Endothelial cell of umbilical vein (primary cell): ENCODE measurements around the gene CYSLTR2. TPM values are rescaled to one million over a fixed set of nuclear protein-coding genes. Genes with fewer than 3 reads are reported as not detected.

Experiments used
- BruUV-seq: library from RNA; stranded (reverse); fragments of 400-500 nt; replicated peaks from 2 replicates; lab custom pipeline; 2021; lab: Mats Ljungman, UMichigan
- CTCF ChIA-PET: fragments of 300-600, 350-600 bp; sonication (Branson Sonifier 250); formaldehyde crosslinking; loops from one replicate; lab custom pipeline; 2021; ENCODE audit warnings: antibody characterized with exemption, inconsistent platforms; lab: Charles Lee
- POLR2A ChIA-PET: fragments of 300-600, 350-600 bp; sonication (Branson Sonifier 250); formaldehyde crosslinking; loops from one replicate; lab custom pipeline; 2021; ENCODE audit warnings: antibody characterized with exemption, inconsistent platforms; lab: Charles Lee
- DNase-seq: peaks from one replicate; pipeline ENCODE4 v3.0.0-alpha.2; 2011; ENCODE audit warnings: low read depth, low spot score
- FAIRE-seq: peaks from 2 replicates; lab custom pipeline; 2011; peaks lifted over from hg19 to GRCh38; lab: Jason Lieb, UNC
- H2AFZ ChIP-seq: 2 replicates; pipeline ENCODE4 v1.6.0; 2012; ENCODE audit warnings: low read depth, low read length, control low read depth, inconsistent platforms
- H3K27ac ChIP-seq: 2 replicates; pipeline ENCODE4 v1.5.1; 2011; ENCODE audit warnings: low read depth, mild to moderate bottlenecking, control low read depth, low read length, moderate library complexity; ENCODE audit not compliant: insufficient read depth
- H3K27me3 ChIP-seq, 2 experiments: 2 replicates each; pipeline versions ENCODE4 v1.6.0 to v1.6.1; 2011; ENCODE audit warnings: low read length in 2 of 2, mixed read lengths in 1 of 2; ENCODE audit not compliant: control insufficient read depth in 2 of 2, insufficient read depth in 2 of 2
- H3K36me3 ChIP-seq, 2 experiments: 2 replicates in 1 of 2; 3 replicates in 1 of 2; pipeline ENCODE4 v1.5.1; 2011; ENCODE audit warnings: low read length in 2 of 2, mild to moderate bottlenecking in 1 of 2, moderate library complexity in 1 of 2; ENCODE audit not compliant: control insufficient read depth in 2 of 2, insufficient read depth in 2 of 2; ENCODE audit errors: extremely low read depth in 1 of 2
- H3K4me1 ChIP-seq: 3 replicates; pipeline ENCODE4 v1.5.1; 2011; ENCODE audit warnings: mild to moderate bottlenecking, low read length; ENCODE audit not compliant: control insufficient read depth, insufficient read depth; ENCODE audit errors: extremely low read depth
- H3K4me2 ChIP-seq: 2 replicates; pipeline ENCODE4 v1.6.1; 2011; ENCODE audit warnings: low read length, control low read depth, mixed read lengths; ENCODE audit not compliant: insufficient read depth
- H3K4me3 ChIP-seq, 3 experiments: fragments of 200-600 bp in 1 of 3; sonication (generic), shearing (Covaris generic) in 1 of 3; replicated peaks in 1 of 3; 2 replicates each; pipeline ENCODE4 v1.5.1; 2011 to 2016; ENCODE audit warnings: control low read depth in 3 of 3, low read length in 3 of 3, mild to moderate bottlenecking in 2 of 3, inconsistent platforms in 1 of 3, low read depth in 1 of 3, moderate library complexity in 1 of 3; ENCODE audit not compliant: insufficient read depth in 1 of 3
- H3K79me2 ChIP-seq: 2 replicates; pipeline ENCODE4 v1.6.0; 2012; ENCODE audit warnings: low read length, inconsistent platforms; ENCODE audit not compliant: control insufficient read depth, insufficient read depth
- H3K9ac ChIP-seq: replicated peaks from 2 replicates; pipeline ENCODE3; 2011; ENCODE audit warnings: low read length, control low read depth; ENCODE audit not compliant: insufficient read depth; ENCODE audit errors: extremely low read depth
- H3K9me1 ChIP-seq: replicated peaks from 3 replicates; pipeline ENCODE4 v1.6.0; 2011; ENCODE audit warnings: mild to moderate bottlenecking, low read length; ENCODE audit not compliant: control insufficient read depth, insufficient read depth; ENCODE audit errors: extremely low read depth
- H3K9me3 ChIP-seq: replicated peaks from 2 replicates; pipeline ENCODE4 v1.5.1; 2012; ENCODE audit warnings: low read length, inconsistent platforms; ENCODE audit not compliant: control insufficient read depth, insufficient read depth
- H4K20me1 ChIP-seq: replicated peaks from 2 replicates; pipeline ENCODE3; 2011; ENCODE audit warnings: mild to moderate bottlenecking, low read length; ENCODE audit not compliant: control insufficient read depth, insufficient read depth; ENCODE audit errors: extremely low read depth
- CTCF ChIP-seq, 2 donors: IDR thresholded peaks; 1 replicate in 1 of 2; 2 replicates in 1 of 2; pipeline ENCODE4 v1.5.1; 2011; ENCODE audit warnings: low read length in 2 of 2, mild to moderate bottlenecking in 2 of 2, moderate library complexity in 2 of 2, control low read depth in 1 of 2, inconsistent platforms in 1 of 2, low read depth in 1 of 2; ENCODE audit not compliant: insufficient read depth in 1 of 2; ENCODE audit errors: extremely low read depth in 1 of 2
- EZH2 ChIP-seq: IDR thresholded peaks from 2 replicates; pipeline ENCODE4 v1.6.1; 2012; ENCODE audit warnings: borderline replicate concordance, low read depth, mild to moderate bottlenecking, moderate library complexity, low read length, inconsistent platforms; ENCODE audit not compliant: severe bottlenecking
- FOS ChIP-seq: IDR thresholded peaks from 2 replicates; pipeline ENCODE4 v1.6.1; 2011; ENCODE audit warnings: mild to moderate bottlenecking, low read length, moderate library complexity, borderline replicate concordance; ENCODE audit not compliant: insufficient read depth
- GATA2 ChIP-seq: IDR thresholded peaks from 2 replicates; pipeline ENCODE4 v1.7.0; 2011; ENCODE audit warnings: low read depth, mild to moderate bottlenecking, moderate library complexity, mixed read lengths, low read length; ENCODE audit not compliant: insufficient read length, insufficient read depth
- JUN ChIP-seq: IDR thresholded peaks from 2 replicates; pipeline ENCODE4 v1.6.1; 2011; ENCODE audit warnings: borderline replicate concordance, low read depth; ENCODE audit not compliant: insufficient read length, insufficient read depth
- MAX ChIP-seq: IDR thresholded peaks from 2 replicates; pipeline ENCODE4 v1.6.1; 2011; ENCODE audit not compliant: insufficient read depth, insufficient read length
- MYC ChIP-seq: IDR thresholded peaks from one replicate; pipeline ENCODE4 v1.6.1; 2011; ENCODE audit warnings: mild to moderate bottlenecking, low read depth, low read length
- POLR2A ChIP-seq: IDR thresholded peaks from 2 replicates; pipeline ENCODE4 v1.6.1; 2012; ENCODE audit warnings: low read depth, mild to moderate bottlenecking, control low read depth, low read length
- POLR2AphosphoS5 ChIP-seq: IDR thresholded peaks from 2 replicates; pipeline ENCODE4 v1.6.1; 2012; ENCODE audit warnings: low read depth, mild to moderate bottlenecking, control low read depth, low read length, moderate library complexity; ENCODE audit not compliant: insufficient read depth
- dilution Hi-C: fragments of 300-500 bp; cut with MboI; formaldehyde crosslinking; loops from one replicate; pipeline ENCODE4 v1.15.0; 2019; ENCODE audit warnings: low sequenced_read_pairs; ENCODE audit not compliant: extremely low pct_ligation_motif_present
- intact Hi-C: fragments of 100-400 bp; cut with micrococcal nuclease; formaldehyde crosslinking; loops from one replicate; pipeline ENCODE4 v1.10.0; 2022
- polyA plus RNA-seq, 4 experiments: library from polyadenylated mRNA; depleted of rRNA in 3 of 4; stranded (reverse) in 3 of 4; unstranded in 1 of 4; fragments of >200 nt; gene quantifications; 2 replicates each; pipeline versions ENCODE4 v1.2.1 to v1.2.3, GENCODE V29; 2011 to 2012; ENCODE audit warnings: missing spikeins in 1 of 4
- total RNA-seq: library from RNA; stranded (reverse); gene quantifications from 2 replicates; pipeline ENCODE4 v1.2.3, GENCODE V29; 2021

The CYSLTR2 gene
- total and polyA plus RNA-seq, 2 donors (not counting 3 experiments of a cell fraction or from before 2014, with no cell fraction given), result 0.10 to 0.31 TPM

- H2AFZ ChIP-seq, result no peak overlapping the region
- dilution Hi-C loops, result no loop called here
- POLR2A ChIA-PET, result no interaction called here
Measured at GRCh38 chr13:48687249-48687648, 33.5 kb downstream of the CYSLTR2 start.

More at GRCh38 chr13:48687249-48687648, 33.5 kb downstream of the CYSLTR2 start:
- Histone ChIP-seq H3K27ac (no peak overlapping the region), H3K9me3 (no peaks in the 10 kb centered on the region), H3K79me2 (no peaks in the 10 kb centered on the region), H3K4me1 (no peaks in the 10 kb centered on the region), H3K27me3 (peaks cover 2 to 3% of the 10 kb centered on the region in 2 experiments), H3K4me3 (no peak overlapping the region), H3K9me1 (no peaks in the 10 kb centered on the region), H3K36me3 (no peaks in the 10 kb centered on the region), H3K4me2 (no peak overlapping the region), H4K20me1 (no peaks in the 10 kb centered on the region), H3K9ac (no peak overlapping the region)
- FAIRE-seq (no peak), DNase-seq (no peak)
- BruUV-seq, result no TSS peak
- TF ChIP-seq MYC (no peak), FOS (no peak), GATA2 (no peak), JUN (no peak), CTCF (IDR thresholded peaks at IDR 0.05; ENCODE audit: extremely low read depth in 1 of 2, insufficient read depth in 1 of 2, low read depth in 1 of 2, low read length in 2 of 2) (no peak), MAX (no peak), EZH2 (no peak), POLR2AphosphoS5 (no peak), POLR2A (no peak)
- CTCF ChIA-PET, result no interaction called here
- intact Hi-C loops, result no loop called here
